Panc1 (cell line): ENCODE results near the gene CATSPERZ. TPM values are rescaled to one million over a fixed set of nuclear protein-coding genes. Genes with fewer than 3 reads are reported as not detected.

Source experiments
- ATAC-seq: fragments of 200-7000 bp; cut with Tn5 transposase; 2 replicates; pipeline ENCODE4 v1.9.1; 2020; ENCODE audit warnings: mild to moderate bottlenecking, moderate library complexity
- BruUV-seq: library from RNA; stranded (reverse); fragments of 400-500 nt; replicated peaks from 2 replicates; lab custom pipeline; 2021; lab: Mats Ljungman, UMichigan
- CTCF ChIA-PET: fragments of 300-600 bp; sonication (Branson Sonifier 250); formaldehyde crosslinking; loops from one replicate; lab custom pipeline; 2022; ENCODE audit warnings: antibody characterized with exemption; lab: Charles Lee
- POLR2A ChIA-PET: fragments of 300-600 bp; sonication (Branson Sonifier 250); formaldehyde crosslinking; loops from one replicate; lab custom pipeline; 2022; ENCODE audit warnings: antibody characterized with exemption; lab: Charles Lee
- DNase-seq: peaks from one replicate; pipeline ENCODE4 v3.0.0-alpha.2; 2010; ENCODE audit warnings: low read depth, low spot score
- H3K27ac ChIP-seq: 2 replicates; pipeline ENCODE4 v1.5.1; 2011; ENCODE audit warnings: mild to moderate bottlenecking, low read length, inconsistent platforms
- H3K27me3 ChIP-seq: fragments of 200-500 bp; sonication (Bioruptor generic); 2 replicates; pipeline ENCODE4 v1.6.0; 2014; ENCODE audit warnings: low read length, inconsistent platforms; ENCODE audit not compliant: control insufficient read depth, insufficient read depth
- H3K36me3 ChIP-seq: fragments of 200-500 bp; sonication (Bioruptor generic); 2 replicates; pipeline ENCODE4 v1.5.1; 2014; ENCODE audit warnings: inconsistent platforms, mild to moderate bottlenecking, low read length, moderate library complexity; ENCODE audit not compliant: control insufficient read depth, insufficient read depth
- H3K4me1 ChIP-seq: 2 replicates; pipeline ENCODE4 v1.5.1; 2011; ENCODE audit warnings: inconsistent platforms, mild to moderate bottlenecking, low read length, moderate library complexity; ENCODE audit not compliant: control insufficient read depth, insufficient read depth
- H3K4me3 ChIP-seq, 2 experiments: 2 replicates each; pipeline ENCODE4 v1.5.1; 2011 to 2012; ENCODE audit warnings: low read depth in 2 of 2, low read length in 2 of 2, mild to moderate bottlenecking in 2 of 2, inconsistent platforms in 1 of 2, moderate library complexity in 1 of 2
- H3K9me3 ChIP-seq: fragments of 200-500 bp; sonication (Bioruptor generic); 2 replicates; pipeline ENCODE4 v1.5.1; 2014; ENCODE audit warnings: low read depth, mild to moderate bottlenecking, inconsistent platforms, low read length, moderate library complexity; ENCODE audit not compliant: control insufficient read depth, insufficient read depth
- CTCF ChIP-seq: fragments of 450-650 bp; IDR thresholded peaks from 2 replicates; pipeline ENCODE4 v1.5.1; 2017; ENCODE audit warnings: mild to moderate bottlenecking
- POLR2AphosphoS5 ChIP-seq: IDR thresholded peaks from 2 replicates; pipeline ENCODE4 v1.6.1; 2012; ENCODE audit warnings: mild to moderate bottlenecking, low read depth, low read length, moderate library complexity
- REST ChIP-seq, 2 experiments: IDR thresholded peaks; 2 replicates each; pipeline ENCODE4 v1.6.1; 2011 to 2012; ENCODE audit warnings: low read depth in 2 of 2, control low read depth in 1 of 2, low read length in 1 of 2, mild to moderate bottlenecking in 1 of 2, moderate library complexity in 1 of 2; ENCODE audit not compliant: insufficient read depth in 1 of 2
- SIN3A ChIP-seq: IDR thresholded peaks from 2 replicates; pipeline ENCODE4 v1.6.1; 2012; ENCODE audit warnings: low read depth, mild to moderate bottlenecking, low read length, moderate library complexity, borderline replicate concordance; ENCODE audit not compliant: insufficient read depth
- TCF7L2 ChIP-seq: IDR thresholded peaks from 2 replicates; pipeline ENCODE4 v1.6.1; 2011; ENCODE audit warnings: mild to moderate bottlenecking, low read depth, low read length, inconsistent platforms
- in situ Hi-C: cut with HindIII; loops from 2 replicates; pipeline ENCODE4 v1.10.0; 2016; ENCODE audit warnings: low sequenced_read_pairs, low pct_unique_long_range_greater_than_20kb
- intact Hi-C: fragments of 100-400 bp; cut with micrococcal nuclease; formaldehyde crosslinking; loops from one replicate; pipeline ENCODE4 v1.10.0; 2022; ENCODE audit not compliant: unreplicated experiment
- total RNA-seq: library from RNA; stranded (reverse); gene quantifications from one replicate; pipeline ENCODE4 v1.2.1, GENCODE V29; 2021; ENCODE audit not compliant: unreplicated experiment

Gene CATSPERZ
- total RNA-seq, 1 experiment from 2014 or later, result 0.64 TPM

DNA sequence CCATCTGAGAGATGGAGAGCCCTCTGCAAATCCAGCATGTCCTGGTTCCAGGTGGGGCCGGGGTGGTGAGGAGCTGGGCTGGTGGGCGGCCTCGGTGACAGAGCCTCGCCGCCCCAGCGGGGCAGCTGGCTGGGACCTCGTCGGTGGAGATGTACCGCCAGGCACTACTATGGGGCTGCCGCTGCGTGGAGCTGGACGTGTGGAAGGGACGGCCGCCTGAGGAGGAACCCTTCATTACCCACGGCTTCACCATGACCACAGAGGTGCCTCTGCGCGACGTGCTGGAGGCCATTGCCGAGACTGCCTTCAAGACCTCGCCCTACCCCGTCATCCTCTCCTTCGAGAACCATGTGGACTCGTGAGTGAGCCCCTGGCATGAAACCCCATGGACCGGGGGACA is 41.8 kb upstream of the CATSPERZ start:
- Histone ChIP-seq H3K27me3 (no peaks in the 10 kb centered on the region), H3K36me3 (no peaks in the 10 kb centered on the region; the same call in 1 of the 2 replicates), H3K9me3 (no peaks in the 10 kb centered on the region), H3K4me1 (peaks cover 7% of the 10 kb centered on the region), H3K27ac (no peak overlapping the region), H3K4me3 (no peak overlapping the region)
- ChIA-PET POLR2A (interaction anchor here (0.5 kb wide), 1 partner anchor 150 kb away, joined by 3 read pairs; no protein-coding TSS in a partner anchor), CTCF (no interaction called here)
- TF ChIP-seq CTCF (no peak), POLR2AphosphoS5 (no peak), SIN3A (no peak), REST (IDR thresholded peaks at IDR 0.05; ENCODE audit: insufficient read depth in 1 of 2, low read depth in 2 of 2, low read length in 1 of 2) (no peak), TCF7L2 (no peak)
- in situ Hi-C loops, result no loop called here
- ATAC-seq (no peak), DNase-seq (no peak)
- no TSS peak for BruUV-seq
- intact Hi-C loops, result no loop called here

DNA sequence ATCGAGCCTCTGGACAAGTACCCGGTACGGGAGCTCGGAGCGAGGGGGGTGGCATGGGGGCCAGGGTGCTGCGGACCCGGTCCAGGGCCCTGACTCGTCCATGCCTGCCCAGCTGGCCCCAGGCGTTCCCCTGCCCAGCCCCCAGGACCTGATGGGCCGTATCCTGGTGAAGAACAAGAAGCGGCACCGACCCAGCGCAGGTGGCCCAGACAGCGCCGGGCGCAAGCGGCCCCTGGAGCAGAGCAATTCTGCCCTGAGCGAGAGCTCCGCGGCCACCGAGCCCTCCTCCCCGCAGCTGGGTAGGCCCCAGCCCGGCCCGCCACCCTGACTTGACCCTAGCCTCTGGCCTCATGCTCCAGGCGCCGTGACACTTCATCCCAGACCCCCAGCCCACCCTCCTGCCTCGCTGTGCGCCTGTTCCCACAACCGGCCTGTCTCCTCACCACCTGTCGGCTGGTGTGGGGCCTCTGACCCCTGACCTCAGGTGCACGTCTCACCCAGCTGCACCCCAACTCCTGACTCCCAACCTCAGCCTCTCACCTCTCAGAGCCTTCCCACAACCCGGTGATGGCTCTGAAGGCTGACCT is 41.1 kb upstream of the CATSPERZ start:
- Histone ChIP-seq H3K4me3 (no peak overlapping the region), H3K36me3 (no peaks in the 10 kb centered on the region; the same call in 1 of the 2 replicates), H3K27ac (no peak overlapping the region), H3K4me1 (peaks cover 3% of the 10 kb centered on the region; the same call in 1 of the 2 replicates), H3K9me3 (no peaks in the 10 kb centered on the region), H3K27me3 (no peaks in the 10 kb centered on the region)
- ATAC-seq, result no peak
- intact Hi-C loops (no loop called here), in situ Hi-C loops (no loop called here)
- no peak for DNase-seq
- POLR2A ChIA-PET, result interaction anchor here (0.5 kb wide), 1 partner anchor 149 kb away, joined by 3 read pairs; no protein-coding TSS in a partner anchor
- TF ChIP-seq TCF7L2, result no peak
- TF ChIP-seq SIN3A, result no peak
- no peak for TF ChIP-seq POLR2AphosphoS5
- no peak for TF ChIP-seq REST (IDR thresholded peaks at IDR 0.05; ENCODE audit: insufficient read depth in 1 of 2, low read depth in 2 of 2, low read length in 1 of 2)
- no peak for TF ChIP-seq CTCF
- BruUV-seq, result no TSS peak
- CTCF ChIA-PET, result no interaction called here
